ENCODE results near the gene TMEM9.

The TMEM9 gene

GRCh38 chr1:201128476-201128875, 25.8 kb downstream of the TMEM9 start:
- Histone ChIP-seq H2AFZ (ENCODE audit: low read depth) (no peak overlapping the region), H3K27me3 (ENCODE audit: insufficient read depth, low read depth) (no peaks in the 10 kb centered on the region; the same call in 1 of the 2 replicates), H4K20me1 (ENCODE audit: insufficient read depth) (no peaks in the 10 kb centered on the region), H3K36me3 (ENCODE audit: insufficient read depth) (no peaks in the 10 kb centered on the region), H3K27ac (no peak overlapping the region), H3K4me3 (IDR thresholded peaks at IDR 0.05; ENCODE audit: insufficient read depth, low read depth, low read length) (no peak overlapping the region), H3K79me2 (ENCODE audit: insufficient read depth, low read depth) (no peaks in the 10 kb centered on the region), H3K4me2 (no peak overlapping the region), H3K4me1 (ENCODE audit: low read depth, poor library complexity, severe bottlenecking) (no peaks in the 10 kb centered on the region), H3K9ac (no peak overlapping the region)
- TF ChIP-seq CTCF (conservative IDR thresholded peaks at IDR 0.05; ENCODE audit: low read depth, low read length): no peak

DNA sequence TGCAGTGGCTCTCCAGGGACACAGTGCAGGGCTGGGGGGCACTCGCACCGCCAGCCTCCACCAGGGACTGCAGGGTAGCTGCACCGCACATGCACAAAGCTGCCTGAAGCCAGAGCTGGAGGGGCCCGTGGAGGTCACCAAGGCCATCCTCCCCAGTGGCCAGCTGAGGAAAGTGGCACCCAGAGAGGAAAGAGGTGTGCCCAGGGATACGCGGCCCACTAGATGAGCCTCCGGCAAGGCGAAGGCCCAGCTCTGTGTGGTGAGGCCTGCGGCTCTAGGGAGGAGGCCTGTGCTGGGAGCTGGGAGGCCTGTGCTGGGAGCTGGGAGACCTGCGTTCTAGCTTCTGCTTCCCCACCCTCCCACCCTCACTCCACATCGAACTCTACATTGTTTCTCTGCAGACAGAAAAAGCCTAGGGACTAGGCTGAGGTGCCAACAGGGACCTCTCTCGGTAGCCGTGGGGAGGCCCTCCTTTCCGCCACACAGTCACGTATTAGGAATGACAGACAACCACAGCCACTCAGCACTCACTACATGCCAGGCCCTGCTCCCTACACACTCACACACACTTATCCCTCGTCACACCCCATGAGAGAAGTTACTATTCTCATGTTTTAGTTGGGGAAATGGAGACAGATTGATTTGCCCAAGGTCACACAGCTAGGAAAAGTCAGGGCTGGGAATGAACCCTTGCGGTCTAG, 26.4 kb downstream of the TMEM9 start:
- TF ChIP-seq CTCF (conservative IDR thresholded peaks at IDR 0.05; ENCODE audit: low read depth, low read length): no peak
- no peak overlapping the region for H2AFZ ChIP-seq (ENCODE audit: low read depth)
- H4K20me1 ChIP-seq (ENCODE audit: insufficient read depth): no peaks in the 10 kb centered on the region
- H3K4me3 ChIP-seq (IDR thresholded peaks at IDR 0.05; ENCODE audit: insufficient read depth, low read depth, low read length): no peak overlapping the region
- H3K79me2 ChIP-seq (ENCODE audit: insufficient read depth, low read depth): no peaks in the 10 kb centered on the region
- H3K27ac ChIP-seq: no peak overlapping the region
- no peak overlapping the region for H3K4me2 ChIP-seq
- no peaks in the 10 kb centered on the region; the same call in 1 of the 2 replicates for H3K27me3 ChIP-seq (ENCODE audit: insufficient read depth, low read depth)
- no peaks in the 10 kb centered on the region for H3K36me3 ChIP-seq (ENCODE audit: insufficient read depth)
- H3K9ac ChIP-seq: no peak overlapping the region
- H3K4me1 ChIP-seq (ENCODE audit: low read depth, poor library complexity, severe bottlenecking): no peaks in the 10 kb centered on the region

- Histone ChIP-seq H3K27ac (no peak within 1 kb of the TSS), H4K20me1 (ENCODE audit: insufficient read depth) (no peaks in the 10 kb centered on the region), H3K9ac (no peak within 1 kb of the TSS), H3K4me1 (ENCODE audit: low read depth, poor library complexity, severe bottlenecking) (no peaks in the 10 kb centered on the region), H3K27me3 (ENCODE audit: insufficient read depth, low read depth) (no peaks in the 10 kb centered on the region; the same call in 1 of the 2 replicates), H3K79me2 (ENCODE audit: insufficient read depth, low read depth) (no peaks in the 10 kb centered on the region), H3K36me3 (ENCODE audit: insufficient read depth) (no peaks in the 10 kb centered on the region), H2AFZ (ENCODE audit: low read depth) (no peak within 1 kb of the TSS), H3K4me3 (IDR thresholded peaks at IDR 0.05; ENCODE audit: insufficient read depth, low read depth, low read length) (no peak within 1 kb of the TSS), H3K4me2 (no peak within 1 kb of the TSS)
- no peak for TF ChIP-seq CTCF (conservative IDR thresholded peaks at IDR 0.05; ENCODE audit: low read depth, low read length)
Observed at GRCh38 chr1:201126832-201127754, 27.2 kb downstream of the TMEM9 start, which contains the start of gene ASCL5. Gene ASCL5, minus strand, starts transcription at chr1:201127184. Its CDS starts 11,812 bp downstream, at chr1:201115372.

DNA sequence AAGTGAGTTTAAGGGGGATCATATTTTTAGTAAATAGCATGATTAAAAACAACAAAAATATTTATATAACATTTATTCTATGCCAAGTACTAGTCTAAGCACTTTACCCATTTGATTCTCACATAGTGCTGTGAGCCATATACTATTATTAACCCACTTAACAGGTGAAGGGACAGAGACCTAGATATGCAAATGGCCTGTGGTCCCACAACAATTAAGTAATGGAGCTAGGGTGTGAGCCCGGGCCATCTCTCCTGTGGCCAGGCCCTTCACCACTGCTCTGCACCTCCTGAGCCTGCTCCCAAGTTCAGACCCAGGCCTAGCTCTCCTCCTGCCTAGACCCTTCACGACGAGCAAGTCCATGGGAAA, 27.8 kb downstream of the TMEM9 start:
- Histone ChIP-seq H3K79me2 (ENCODE audit: insufficient read depth, low read depth) (no peaks in the 10 kb centered on the region), H4K20me1 (ENCODE audit: insufficient read depth) (no peaks in the 10 kb centered on the region), H3K9ac (no peak overlapping the region), H2AFZ (ENCODE audit: low read depth) (no peak overlapping the region), H3K4me1 (ENCODE audit: low read depth, poor library complexity, severe bottlenecking) (no peaks in the 10 kb centered on the region), H3K27ac (no peak overlapping the region), H3K27me3 (ENCODE audit: insufficient read depth, low read depth) (no peaks in the 10 kb centered on the region; the same call in 1 of the 2 replicates), H3K4me3 (IDR thresholded peaks at IDR 0.05; ENCODE audit: insufficient read depth, low read depth, low read length) (no peak overlapping the region), H3K4me2 (no peak overlapping the region), H3K36me3 (ENCODE audit: insufficient read depth) (no peaks in the 10 kb centered on the region)
- TF ChIP-seq CTCF (conservative IDR thresholded peaks at IDR 0.05; ENCODE audit: low read depth, low read length): no peak

All from KMS-11 (cell line).